ENCODE measurements around the gene SWT1. TPM values are rescaled to one million over a fixed set of nuclear protein-coding genes. Genes with fewer than 3 reads are reported as not detected.

Gene SWT1
- total and polyA plus RNA-seq, 9 of the 15 experiments (the other 6 are each of a cell fraction or from before 2014, with no cell fraction given): 1.5 to 3.4 (median 2.3) TPM

GRCh38 chr1:185263780-185264179, 106.8 kb downstream of the SWT1 start (continued):
- TF ChIP-seq ZMIZ1 (IDR thresholded peaks at IDR 0.05; ENCODE audit: low read depth in 2 of 2, low read length in 2 of 2) (no peak), POLR2G (IDR thresholded peaks at IDR 0.05; ENCODE audit: low read depth, low read length) (no peak), RHOXF2B (CRISPR knock-in tag; conservative IDR thresholded peaks at IDR 0.05) (no peak), STAT6 (CRISPR knock-in tag; IDR thresholded peaks at IDR 0.05) (no peak), HDAC6 (IDR thresholded peaks at IDR 0.05; ENCODE audit: low read depth, low read length) (no peak), MCM3 (IDR thresholded peaks at IDR 0.05) (no peak), MAFG (tag; conservative IDR thresholded peaks at IDR 0.05) (no peak), MCM5 (IDR thresholded peaks at IDR 0.05; ENCODE audit: low read depth) (no peak), ZNF699 (CRISPR knock-in tag; IDR thresholded peaks at IDR 0.05; ENCODE audit: insufficient replicate concordance) (no peak), TFAP4 (CRISPR knock-in tag; IDR thresholded peaks at IDR 0.05; ENCODE audit: borderline replicate concordance) (no peak), ZNF589 (CRISPR knock-in tag; IDR thresholded peaks at IDR 0.05; ENCODE audit: low read depth) (no peak), STAT5A (IDR thresholded peaks at IDR 0.05; ENCODE audit: borderline replicate concordance, low read length) (peak; percentile 22; the same call in 1 of the 2 replicates), ZNF586 (CRISPR knock-in tag; conservative IDR thresholded peaks at IDR 0.05) (no peak), ZFX (CRISPR knock-in tag; IDR thresholded peaks at IDR 0.05) (no peak), ESRRB (CRISPR knock-in tag; IDR thresholded peaks at IDR 0.05; ENCODE audit: borderline replicate concordance) (no peak), FOXM1 (IDR thresholded peaks at IDR 0.05; ENCODE audit: low read depth) (0 out of 2 replicates have a peak, but pooled peaks have one; percentile 10), FOXM1 (CRISPR knock-in tag; IDR thresholded peaks at IDR 0.05; ENCODE audit: low read depth) (no peak), RBBP5 (IDR thresholded peaks at IDR 0.05; ENCODE audit: borderline replicate concordance, insufficient read depth, low read length, poor library complexity, severe bottlenecking) (no peak), DPF2 (IDR thresholded peaks at IDR 0.05) (peak; percentile 67; the same call in 1 of the 2 replicates), MITF (IDR thresholded peaks at IDR 0.05) (no peak), SIRT6 (IDR thresholded peaks at IDR 0.05; ENCODE audit: low read depth, low read length) (no peak), PTBP1 (IDR thresholded peaks at IDR 0.05; ENCODE audit: low read depth, low read length) (no peak)
